BLaER1 (cell line): ENCODE measurements around the gene ATP6V0A1.
"Not testable (repeated sequence)": the region's sequence is repeated elsewhere in the genome, so short reads cannot be mapped to it uniquely, and the experiment has no call there.

ENCODE experiments used
- H3K27ac ChIP-seq: shearing (Covaris generic); formaldehyde crosslinking; 2 replicates; pipeline ENCODE4 v1.8.1; 2022
- H3K27me3 ChIP-seq: shearing (Covaris generic); formaldehyde crosslinking; 2 replicates; pipeline ENCODE4 v1.8.1; 2022
- H3K36me3 ChIP-seq: shearing (Covaris generic); formaldehyde crosslinking; 2 replicates; pipeline ENCODE4 v1.8.1; 2022
- H3K4me1 ChIP-seq: shearing (Covaris generic); formaldehyde crosslinking; 2 replicates; pipeline ENCODE4 v1.8.1; 2022
- H3K4me2 ChIP-seq: shearing (Covaris generic); formaldehyde crosslinking; 2 replicates; pipeline ENCODE4 v1.8.1; 2022
- H3K4me3 ChIP-seq: shearing (Covaris generic); formaldehyde crosslinking; 2 replicates; pipeline ENCODE4 v1.8.1; 2022
- H3K9ac ChIP-seq: shearing (Covaris generic); formaldehyde crosslinking; 2 replicates; pipeline ENCODE4 v1.8.1; 2022
- H3K9me3 ChIP-seq: shearing (Covaris generic); formaldehyde crosslinking; 2 replicates; pipeline ENCODE4 v1.8.1; 2022
- H4K20me1 ChIP-seq: shearing (Covaris generic); formaldehyde crosslinking; 2 replicates; pipeline ENCODE4 v1.8.1; 2022
- Cebpa-rat ChIP-seq: shearing (Covaris generic); IDR thresholded peaks from 2 replicates; pipeline ENCODE4 v1.8.1; 2022

Gene ATP6V0A1

GRCh38 chr17:42436391-42436790, 22.3 kb upstream of the ATP6V0A1 start:
- H3K36me3 ChIP-seq: no peaks in the 10 kb centered on the region
- no peak for TF ChIP-seq Cebpa-rat
- H3K9ac ChIP-seq: no peak overlapping the region
- H4K20me1 ChIP-seq: no peaks in the 10 kb centered on the region
- no peaks in the 10 kb centered on the region for H3K27me3 ChIP-seq
- H3K27ac ChIP-seq: no peak overlapping the region
- peaks cover 7% of the 10 kb centered on the region for H3K4me1 ChIP-seq
- no peak overlapping the region for H3K4me3 ChIP-seq
- H3K9me3 ChIP-seq: no peaks in the 10 kb centered on the region
- H3K4me2 ChIP-seq: no peak overlapping the region

DNA sequence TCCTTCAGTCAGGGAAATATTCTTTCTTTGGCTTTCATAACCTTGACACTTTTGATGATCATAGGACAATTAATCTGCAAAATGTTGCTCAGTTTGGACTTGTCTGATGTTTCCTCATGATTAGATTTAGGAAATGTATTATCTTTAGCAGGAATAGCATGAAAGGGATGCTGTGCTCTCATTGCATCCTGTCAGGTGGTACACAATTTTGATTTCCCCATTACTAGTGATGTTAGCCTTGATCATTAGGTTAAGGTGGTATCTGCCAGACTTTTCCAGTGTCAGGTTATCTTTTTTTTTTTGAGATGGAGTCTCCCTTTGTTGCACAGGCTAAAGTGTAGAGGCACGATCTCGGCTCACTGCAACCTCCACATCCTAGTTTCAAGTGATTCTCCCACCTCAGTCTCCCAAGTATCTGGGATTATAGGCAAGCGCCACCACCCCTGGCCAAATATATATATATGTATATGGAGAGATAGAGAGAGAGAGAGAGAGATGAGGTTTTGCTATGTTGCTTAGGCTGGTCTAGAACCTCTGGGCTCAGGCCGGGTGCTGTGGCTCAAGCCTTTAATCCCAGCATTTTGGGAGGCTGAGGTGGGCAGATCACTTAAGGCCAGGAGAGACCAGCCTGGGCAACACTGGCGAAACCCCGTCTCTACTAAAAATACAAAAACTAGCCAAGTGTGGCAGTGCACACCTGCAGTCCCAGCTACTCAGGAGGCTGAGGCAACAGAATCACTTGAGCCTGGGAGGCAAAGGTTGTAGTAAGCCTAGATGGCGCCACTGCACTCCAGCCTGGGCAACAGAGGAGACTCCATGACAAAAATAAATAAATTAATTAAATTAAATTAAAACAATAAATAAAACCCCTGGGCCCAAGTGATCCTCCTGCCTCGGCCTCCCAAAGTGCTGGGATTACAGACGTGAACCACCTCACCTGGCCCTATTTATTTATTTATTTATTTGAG, 19.8 kb upstream of the ATP6V0A1 start:
- Histone ChIP-seq H3K27ac (no peak overlapping the region), H3K36me3 (no peaks in the 10 kb centered on the region), H3K4me1 (peaks cover 12% of the 10 kb centered on the region), H4K20me1 (no peaks in the 10 kb centered on the region), H3K9ac (no peak overlapping the region), H3K4me2 (peak overlapping the region; percentile 7; the same call in 1 of the 2 replicates), H3K27me3 (no peaks in the 10 kb centered on the region), H3K4me3 (no peak overlapping the region), H3K9me3 (no peaks in the 10 kb centered on the region)
- TF ChIP-seq Cebpa-rat: no peak

- H3K27ac ChIP-seq: no peak overlapping the region
- H3K4me3 ChIP-seq: no peak overlapping the region
- no peak overlapping the region for H3K9ac ChIP-seq
- H4K20me1 ChIP-seq: no peaks in the 10 kb centered on the region
- H3K4me2 ChIP-seq: peak overlapping the region; percentile 23; the same call in 1 of the 2 replicates
- H3K4me1 ChIP-seq: peaks cover 12% of the 10 kb centered on the region
- no peaks in the 10 kb centered on the region for H3K36me3 ChIP-seq
- TF ChIP-seq Cebpa-rat: no peak
- H3K9me3 ChIP-seq: no peaks in the 10 kb centered on the region
- no peaks in the 10 kb centered on the region for H3K27me3 ChIP-seq
Measured at GRCh38 chr17:42441371-42442195, 17.1 kb upstream of the ATP6V0A1 start.

DNA sequence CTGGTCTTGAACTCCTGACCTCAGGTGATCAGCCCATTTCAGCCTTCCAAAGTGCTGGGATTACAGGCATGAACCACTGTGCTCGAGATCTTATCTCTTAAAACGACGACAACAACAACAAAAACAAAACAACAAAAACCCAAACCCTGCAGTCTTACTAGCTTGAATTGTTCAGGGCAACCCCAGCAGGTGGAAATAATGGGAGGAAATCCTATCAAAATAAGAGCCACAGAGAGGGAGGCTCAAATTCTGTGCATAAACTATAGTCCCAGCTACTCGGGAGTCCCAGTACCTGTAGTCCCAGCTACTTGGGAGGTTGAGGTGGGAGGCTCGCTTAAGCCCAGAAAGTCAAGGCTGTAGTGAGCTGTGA, 16.5 kb upstream of the ATP6V0A1 start:
- peaks cover under 1% of the 10 kb centered on the region for H3K9me3 ChIP-seq
- no peak for TF ChIP-seq Cebpa-rat
- H3K9ac ChIP-seq: no peak overlapping the region
- H3K4me3 ChIP-seq: no peak overlapping the region
- H3K36me3 ChIP-seq: no peaks in the 10 kb centered on the region
- H4K20me1 ChIP-seq: no peaks in the 10 kb centered on the region
- H3K4me2 ChIP-seq: peak overlapping the region; percentile 23; the same call in 1 of the 2 replicates
- no peak overlapping the region for H3K27ac ChIP-seq
- H3K4me1 ChIP-seq: peaks cover 12% of the 10 kb centered on the region
- H3K27me3 ChIP-seq: no peaks in the 10 kb centered on the region

DNA sequence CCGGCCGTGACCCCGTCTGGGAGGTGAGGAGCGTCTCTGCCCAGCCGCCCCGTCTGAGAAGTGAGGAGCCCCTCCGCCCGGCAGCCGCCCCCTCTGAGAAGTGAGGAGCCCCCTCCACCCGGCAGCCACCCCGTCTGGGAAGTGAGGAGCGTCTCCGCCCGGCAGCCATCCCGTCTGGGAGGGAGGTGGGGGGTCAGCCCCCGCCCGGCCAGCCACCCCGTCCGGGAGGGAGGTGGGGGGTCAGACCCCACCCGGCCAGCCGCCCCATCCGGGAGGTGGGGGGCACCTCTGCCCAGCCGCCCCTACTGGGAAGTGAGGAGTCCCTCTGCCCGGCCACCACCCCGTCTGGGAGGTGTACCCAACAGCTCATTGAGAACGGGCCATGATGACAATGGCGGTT, 9.5 kb upstream of the ATP6V0A1 start:
- H3K4me1 ChIP-seq, H3K4me3 ChIP-seq, H3K4me2 ChIP-seq, H3K27me3 ChIP-seq, H3K27ac ChIP-seq, H3K9ac ChIP-seq, H3K36me3 ChIP-seq, H4K20me1 ChIP-seq: not testable (repeated sequence)
- H3K9me3 ChIP-seq: peaks cover 14% of the 10 kb centered on the region

DNA sequence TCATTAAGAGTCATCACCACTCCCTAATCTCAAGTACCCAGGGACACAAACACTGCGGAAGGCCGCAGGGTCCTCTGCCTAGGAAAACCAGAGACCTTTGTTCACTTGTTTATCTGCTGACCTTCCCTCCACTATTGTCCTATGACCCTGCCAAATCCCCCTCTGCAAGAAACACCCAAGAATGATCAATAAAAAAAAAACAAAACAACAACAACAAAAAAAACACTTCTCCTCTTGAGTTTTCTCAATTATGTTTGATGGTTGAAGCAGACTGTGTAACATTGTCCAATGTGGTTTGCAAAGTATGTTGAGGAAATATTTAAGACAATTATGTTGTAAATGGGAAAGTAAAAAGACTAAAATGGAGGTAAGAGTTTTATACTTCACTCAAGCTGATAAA, 8.8 kb upstream of the ATP6V0A1 start:
- H3K4me3 ChIP-seq, H3K4me1 ChIP-seq, H4K20me1 ChIP-seq, H3K9ac ChIP-seq, H3K27ac ChIP-seq, H3K27me3 ChIP-seq, H3K4me2 ChIP-seq, H3K36me3 ChIP-seq: not testable (repeated sequence)
- peaks cover 14% of the 10 kb centered on the region for H3K9me3 ChIP-seq

DNA sequence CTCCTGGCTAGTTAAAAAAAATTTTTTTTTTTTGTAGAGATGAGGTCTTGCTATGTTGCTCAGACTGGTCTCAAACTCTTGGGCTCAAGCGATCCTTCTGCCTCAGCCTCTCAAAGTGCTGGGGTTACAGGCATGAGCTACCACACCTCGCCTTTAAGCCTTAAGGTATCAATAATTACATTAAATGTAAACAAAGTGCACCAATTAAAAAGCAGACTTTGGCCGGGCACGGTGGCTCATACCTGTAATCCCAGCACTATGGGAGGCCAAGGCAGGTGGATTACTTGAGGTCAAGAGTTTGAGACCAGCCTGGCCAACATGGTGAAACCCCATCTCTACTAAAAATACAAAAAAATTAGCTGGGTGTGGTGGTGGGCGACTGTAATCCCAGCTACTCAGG, 7.4 kb upstream of the ATP6V0A1 start:
- not testable (repeated sequence) for H3K4me2 ChIP-seq, H3K4me3 ChIP-seq, H3K36me3 ChIP-seq, H3K27ac ChIP-seq, H4K20me1 ChIP-seq, H3K9ac ChIP-seq, H3K27me3 ChIP-seq
- Histone ChIP-seq H3K4me1 (peaks cover 15% of the 10 kb centered on the region), H3K9me3 (peaks cover 14% of the 10 kb centered on the region)

GRCh38 chr17:42453439-42453838, 5.2 kb upstream of the ATP6V0A1 start:
- Histone ChIP-seq H3K4me3 (no peak overlapping the region), H4K20me1 (peaks cover 15% of the 10 kb centered on the region; the same call in 1 of the 2 replicates), H3K27ac (no peak overlapping the region), H3K9ac (no peak overlapping the region), H3K36me3 (no peaks in the 10 kb centered on the region), H3K27me3 (peaks cover under 1% of the 10 kb centered on the region; the same call in 1 of the 2 replicates), H3K4me1 (peaks cover 37% of the 10 kb centered on the region), H3K9me3 (peaks cover under 1% of the 10 kb centered on the region; the same call in 1 of the 2 replicates), H3K4me2 (no peak overlapping the region)
- TF ChIP-seq Cebpa-rat: no peak

GRCh38 chr17:42454987-42455386, 3.7 kb upstream of the ATP6V0A1 start:
- peaks cover 27% of the 10 kb centered on the region for H4K20me1 ChIP-seq
- not testable (repeated sequence) for H3K9ac ChIP-seq, H3K4me2 ChIP-seq, H3K4me3 ChIP-seq, H3K27ac ChIP-seq, H3K36me3 ChIP-seq, H3K9me3 ChIP-seq
- peaks cover 16% of the 10 kb centered on the region for H3K27me3 ChIP-seq
- peaks cover 52% of the 10 kb centered on the region for H3K4me1 ChIP-seq
